GM19438 (cell line): Measurements from ENCODE around the gene MBNL2.
A peak's percentile ranks its signal among the peaks of the same experiment; 100 is the strongest.

Experiments
- ATAC-seq: cut with Tn5 transposase; IDR thresholded peaks from one replicate; pipeline ENCODE4 v1.9.1; 2021; ENCODE audit warnings: low read depth; ENCODE audit not compliant: unreplicated experiment

MBNL2 gene, protein sequence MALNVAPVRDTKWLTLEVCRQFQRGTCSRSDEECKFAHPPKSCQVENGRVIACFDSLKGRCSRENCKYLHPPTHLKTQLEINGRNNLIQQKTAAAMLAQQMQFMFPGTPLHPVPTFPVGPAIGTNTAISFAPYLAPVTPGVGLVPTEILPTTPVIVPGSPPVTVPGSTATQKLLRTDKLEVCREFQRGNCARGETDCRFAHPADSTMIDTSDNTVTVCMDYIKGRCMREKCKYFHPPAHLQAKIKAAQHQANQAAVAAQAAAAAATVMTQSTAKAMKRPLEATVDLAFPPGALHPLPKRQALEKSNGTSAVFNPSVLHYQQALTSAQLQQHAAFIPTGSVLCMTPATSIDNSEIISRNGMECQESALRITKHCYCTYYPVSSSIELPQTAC

GRCh38 chr13:97221989-97222700 is at the start of gene MBNL2:
Gene MBNL2 (plus strand): TSS chr13:97222333. CDS start chr13:97276236, 53,903 bp downstream.
- peak; percentile 93 for ATAC-seq

DNA sequence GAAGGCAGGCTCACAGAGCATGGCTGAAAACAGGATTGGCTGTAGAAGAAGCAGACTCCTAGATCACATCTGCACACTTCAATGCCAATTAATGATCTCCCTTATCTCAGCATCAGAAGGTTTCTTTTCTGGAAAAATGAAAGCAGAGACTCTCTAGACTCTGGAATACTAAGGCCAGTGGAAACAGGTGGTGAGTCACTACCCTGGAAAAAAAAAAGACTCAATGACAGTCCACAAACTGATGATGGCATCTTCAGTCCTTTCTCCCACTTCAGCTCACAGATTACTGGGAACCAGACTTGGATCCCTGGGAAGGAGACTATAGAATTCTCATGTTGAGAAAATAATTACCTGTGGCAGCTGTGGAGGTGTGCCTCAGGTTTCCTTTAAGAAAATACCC is 47.5 kb upstream of the MBNL2 start:
- no peak for ATAC-seq

DNA sequence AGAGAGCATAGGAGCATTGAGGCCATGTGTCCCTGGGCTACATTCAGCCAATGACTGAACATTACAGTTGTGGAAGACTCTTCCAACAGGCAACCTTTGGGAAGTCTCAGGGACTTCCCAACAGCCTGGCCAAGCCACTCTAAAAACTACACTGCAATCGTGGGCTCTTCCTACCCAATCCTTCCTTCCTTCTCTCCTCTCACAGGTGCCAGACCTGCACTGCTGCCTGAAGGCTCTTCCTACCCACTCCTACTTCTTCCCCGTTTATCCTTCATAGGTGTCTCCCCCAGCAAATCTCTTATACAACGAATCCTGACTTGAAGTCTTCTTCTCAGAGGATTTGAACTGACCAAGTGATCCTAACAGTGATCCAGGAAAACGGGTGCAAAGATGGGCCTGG is 47.1 kb upstream of the MBNL2 start:
- ATAC-seq, result no peak

- ATAC-seq, result no peak
Observed at GRCh38 chr13:97179501-97179900, 42.6 kb upstream of the MBNL2 start.

DNA sequence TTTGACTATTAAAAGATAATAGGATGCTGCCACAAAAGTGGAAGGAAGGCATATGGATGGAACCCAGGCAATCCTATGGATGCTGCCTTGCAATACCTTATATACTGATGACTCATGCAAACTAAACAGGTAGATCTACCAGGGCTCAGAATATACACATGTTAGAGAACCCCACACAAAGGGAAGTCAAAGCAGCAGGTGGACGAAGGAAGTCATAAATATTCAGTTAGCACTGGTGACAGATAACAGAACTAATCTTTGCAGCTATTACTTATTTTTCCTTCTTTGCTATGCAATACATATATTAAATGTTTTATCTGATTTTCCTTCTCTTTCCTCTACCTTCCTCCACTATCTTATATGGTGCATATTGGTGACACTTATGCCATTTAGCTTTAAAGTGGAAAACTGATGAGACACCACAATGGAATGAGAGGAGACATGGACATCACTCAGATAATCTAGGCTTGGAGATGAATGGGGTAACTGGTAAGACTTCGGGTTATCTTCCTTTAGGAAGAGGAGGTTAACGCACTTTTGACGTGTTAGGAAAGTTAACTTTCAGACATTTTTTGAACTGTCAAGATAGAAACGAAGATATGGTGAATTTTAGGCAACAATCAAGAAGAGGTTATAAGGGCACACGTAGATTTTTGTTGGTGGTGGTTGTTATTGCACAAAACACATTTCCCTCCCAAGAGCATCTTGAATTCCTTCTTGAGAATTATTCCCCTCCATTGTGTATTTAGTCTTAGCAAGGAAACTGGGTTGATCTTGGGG is 39.8 kb upstream of the MBNL2 start:
- no peak for ATAC-seq

DNA sequence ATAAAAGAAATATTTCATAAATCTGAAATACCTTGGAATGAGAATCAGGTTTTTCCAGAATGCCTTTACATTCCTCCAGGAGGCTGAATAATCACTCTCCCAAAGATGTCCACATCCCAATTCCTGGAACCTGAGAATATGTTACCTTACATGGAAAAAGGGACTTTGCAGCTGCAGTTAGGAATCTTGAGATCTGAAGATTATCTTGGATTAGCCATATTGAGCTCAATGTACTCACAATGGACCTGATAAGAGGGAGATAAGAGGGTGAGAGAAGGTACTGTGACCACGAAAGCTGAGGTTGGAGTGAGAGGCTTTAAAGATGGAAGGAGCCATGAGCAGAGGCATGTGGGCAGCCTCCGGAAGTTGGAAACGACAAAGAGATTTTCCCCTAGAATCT is 36.8 kb upstream of the MBNL2 start:
- ATAC-seq, result no peak

- ATAC-seq, result no peak
Observed at GRCh38 chr13:97185751-97186150, 36.4 kb upstream of the MBNL2 start.

DNA sequence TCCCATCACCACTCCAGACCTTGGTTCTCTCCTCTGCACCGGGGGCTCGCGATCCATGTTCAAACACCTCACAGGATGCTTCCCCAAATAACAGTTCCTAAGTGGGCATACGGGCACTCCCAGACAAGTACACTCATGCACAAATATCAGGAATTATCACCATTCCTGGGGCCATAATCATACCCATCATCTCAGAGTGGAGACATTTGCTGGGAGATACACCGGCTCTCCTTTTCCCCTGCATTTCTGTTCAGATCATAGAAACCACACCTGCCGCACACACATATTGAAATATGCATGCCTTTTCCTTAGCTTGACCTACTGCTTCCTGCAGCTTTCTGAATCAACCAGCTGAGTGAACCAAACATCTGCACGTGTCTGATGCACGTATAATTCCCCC is 33.9 kb upstream of the MBNL2 start:
- ATAC-seq, result no peak

- ATAC-seq, result no peak
Observed at GRCh38 chr13:97189928-97190327, 32.2 kb upstream of the MBNL2 start.

- ATAC-seq, result no peak
Observed at GRCh38 chr13:97191142-97191541, 31.0 kb upstream of the MBNL2 start.

GRCh38 chr13:97191615-97192014 is 30.5 kb upstream of the MBNL2 start:
- no peak for ATAC-seq

DNA sequence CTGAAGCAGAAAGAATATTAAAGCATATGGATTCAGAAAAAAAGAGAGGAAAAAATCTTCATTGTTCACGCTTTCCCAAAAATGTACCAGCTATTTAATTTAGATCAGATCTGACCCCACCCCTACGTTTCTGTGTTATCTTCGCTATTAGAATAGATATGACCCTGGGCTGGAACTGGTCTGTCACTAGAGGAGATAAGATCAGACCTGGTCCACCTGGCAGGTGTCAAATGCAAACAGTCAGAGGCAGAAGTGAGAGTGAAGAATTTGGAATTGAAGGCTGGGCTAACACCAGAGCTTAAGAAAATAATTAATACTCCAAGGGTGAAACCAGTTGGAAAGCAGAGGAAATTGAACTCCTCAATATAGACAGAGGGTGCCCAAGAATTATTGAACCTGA is 30.0 kb upstream of the MBNL2 start:
- no peak for ATAC-seq

DNA sequence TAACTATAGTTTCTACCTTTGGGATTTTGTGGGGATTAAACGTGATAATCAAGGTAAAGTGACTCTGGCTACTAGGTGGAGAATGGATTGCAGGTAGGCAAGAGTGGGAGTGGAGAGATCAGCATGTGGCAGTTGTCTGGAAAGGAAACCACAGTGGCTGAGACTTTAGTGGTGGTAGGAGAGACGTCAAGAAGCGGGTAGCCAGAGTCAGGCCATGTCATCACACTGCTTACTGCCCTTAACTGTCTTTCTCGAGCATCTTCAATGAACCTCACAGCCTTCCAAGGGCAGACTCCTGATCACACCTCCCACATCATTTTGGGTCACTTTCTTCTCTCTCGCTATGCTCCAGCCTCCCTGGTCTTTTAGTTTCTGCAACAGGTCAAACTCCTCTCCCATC is 28.6 kb upstream of the MBNL2 start:
- no peak for ATAC-seq

DNA sequence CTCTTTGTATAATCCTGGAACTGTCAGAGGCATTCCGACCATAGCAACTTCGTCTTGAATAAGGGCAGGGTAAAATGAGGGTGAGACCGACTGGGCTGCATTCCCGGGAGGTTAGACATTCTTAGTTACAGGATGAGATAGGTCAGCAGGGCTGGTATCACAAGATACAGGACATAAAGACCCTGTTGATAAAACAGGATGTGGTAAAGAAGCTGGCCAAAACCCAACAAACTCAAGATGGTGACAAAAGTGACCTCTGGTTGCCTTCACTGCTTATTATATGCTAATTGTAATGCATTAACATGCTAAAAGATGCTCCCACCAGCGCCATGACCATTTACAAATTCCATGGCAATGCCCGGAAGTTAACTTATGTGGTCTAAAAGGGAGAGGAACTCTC is 27.7 kb upstream of the MBNL2 start:
- ATAC-seq, result no peak

DNA sequence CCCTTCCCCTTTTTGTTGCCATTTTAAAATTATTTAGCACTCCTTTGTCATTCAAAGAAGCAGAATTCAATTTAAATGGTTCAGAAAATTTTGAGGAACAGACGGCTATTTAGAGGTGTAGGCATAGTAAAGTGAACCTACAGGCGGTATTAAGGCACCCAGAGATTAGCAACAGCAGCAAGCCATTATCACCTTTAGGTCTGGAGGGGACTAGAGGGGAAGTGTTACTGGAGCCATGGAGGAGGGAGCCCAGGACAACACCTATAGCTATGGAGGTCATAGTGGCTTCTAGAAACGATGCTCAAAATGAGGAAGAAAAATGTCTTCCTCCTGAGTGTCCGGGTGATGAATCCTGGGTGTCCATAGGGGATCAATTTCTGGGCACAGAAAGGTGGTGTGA is 25.8 kb upstream of the MBNL2 start:
- ATAC-seq, result no peak

DNA sequence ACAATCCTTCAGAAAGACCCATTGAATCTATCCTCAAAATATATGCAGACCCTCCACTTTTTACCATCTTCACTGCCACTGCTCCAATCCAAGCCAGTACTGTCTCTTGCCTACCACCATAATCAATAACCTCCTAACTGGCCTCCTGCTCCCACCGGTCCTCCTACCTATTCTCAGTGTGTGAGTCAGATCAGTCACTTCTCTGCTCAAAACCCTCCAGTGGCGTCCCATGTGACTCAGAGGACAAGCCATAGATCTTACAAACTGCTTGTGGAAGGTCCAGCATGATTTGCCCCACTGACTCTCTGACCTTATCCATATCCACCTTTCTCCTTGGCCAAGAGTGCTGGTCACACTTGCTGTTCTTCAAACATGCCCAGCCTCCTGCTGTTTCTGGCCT is 23.4 kb upstream of the MBNL2 start:
- no peak for ATAC-seq

DNA sequence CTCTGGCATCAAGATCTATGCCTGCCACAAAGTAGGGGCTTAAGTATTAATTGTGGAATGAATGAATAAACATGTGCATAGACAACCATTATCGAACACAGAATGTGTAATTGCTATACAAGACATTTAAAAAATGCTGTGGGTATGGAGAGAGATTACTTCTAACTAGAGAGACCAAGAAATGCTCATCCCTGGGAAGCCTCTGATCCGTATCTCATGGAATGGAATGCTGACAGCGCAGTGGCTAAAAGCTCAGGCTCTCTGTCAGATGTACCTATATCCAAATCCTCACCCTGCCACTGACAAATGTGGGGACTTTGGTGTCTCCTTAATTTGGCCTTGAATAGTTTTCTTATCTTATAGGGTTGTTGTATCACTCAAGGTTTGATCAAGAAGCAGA is 22.7 kb upstream of the MBNL2 start:
- ATAC-seq, result no peak

DNA sequence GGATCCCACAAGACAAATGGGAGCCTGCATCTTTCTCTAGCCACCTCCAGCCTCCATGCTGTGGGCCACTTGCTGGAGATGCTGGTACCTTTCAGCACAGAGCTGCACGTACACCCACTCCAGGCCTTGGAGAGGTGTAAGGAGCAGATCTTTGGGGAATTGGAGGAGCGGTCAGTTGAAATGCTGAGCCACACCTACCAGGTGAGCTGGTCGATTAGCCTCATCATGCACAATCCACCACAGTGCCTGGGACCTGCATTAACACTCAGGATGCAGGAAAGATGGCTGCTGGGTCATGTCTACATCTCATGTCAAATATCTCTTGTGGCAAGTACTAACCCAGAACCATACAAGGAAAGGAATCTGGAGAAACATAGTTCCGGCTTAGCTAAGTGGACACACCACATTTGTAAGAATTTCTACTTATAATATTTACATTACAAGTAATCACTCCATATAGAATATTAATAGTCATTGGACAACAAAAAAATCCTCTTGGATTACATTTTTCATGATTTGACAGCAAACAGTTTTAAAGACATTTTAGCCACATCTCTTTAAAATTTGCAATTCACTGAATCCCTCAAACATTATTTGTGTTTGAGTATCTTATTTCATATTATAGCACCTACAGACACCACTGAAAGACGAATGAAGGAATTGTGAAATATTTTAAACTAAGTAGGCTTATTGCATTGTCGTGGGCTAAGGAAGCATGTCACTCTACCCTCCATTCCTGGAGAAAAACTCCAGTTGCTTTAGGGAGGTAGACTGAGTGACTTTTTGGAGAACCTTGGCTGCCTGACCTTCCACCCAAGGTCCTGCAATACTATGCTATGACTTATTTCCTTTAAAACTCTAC is 21.8 kb upstream of the MBNL2 start:
- no peak for ATAC-seq

- ATAC-seq, result no peak
Observed at GRCh38 chr13:97202761-97203160, 19.4 kb upstream of the MBNL2 start.

DNA sequence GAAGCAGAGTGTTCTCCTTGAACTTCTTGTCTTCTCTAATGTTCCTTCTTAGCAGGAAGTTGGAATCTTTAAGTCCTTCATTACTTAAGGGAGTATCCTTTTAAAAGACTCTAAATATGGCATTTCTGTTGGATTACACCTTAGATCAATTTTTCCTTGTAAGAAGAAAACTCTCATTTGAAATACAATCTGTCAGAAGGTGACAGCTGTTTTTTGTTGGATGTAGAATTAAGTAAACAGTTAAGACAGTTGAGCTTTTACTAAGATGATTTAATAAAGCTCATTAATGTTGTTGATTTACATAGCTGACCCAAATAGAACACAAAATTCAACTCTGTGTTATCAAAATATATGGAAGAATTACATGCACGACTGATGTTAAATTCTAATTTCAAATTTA is 16.7 kb upstream of the MBNL2 start:
- ATAC-seq, result no peak
